ENCODE results near the gene CACNB4.

CACNB4 gene

GRCh38 chr2:152098496-152099366 lies at the start of gene CACNB4:
Gene CACNB4, minus strand, starts transcription at chr2:152099044.
- peaks cover 63% of the 10 kb centered on the region for H3K27me3 Mint-ChIP-seq (ENCODE audit: low read depth)
- peak within 1 kb of the TSS; percentile 56 to 77 (median 63) for H3K27ac Mint-ChIP-seq
- H3K4me3 Mint-ChIP-seq, result peak within 1 kb of the TSS; percentile 85 to 94 (median 92)

GRCh38 chr2:152134488-152135280 lies 35.8 kb upstream of the CACNB4 start:
- H3K36me3 Mint-ChIP-seq (ENCODE audit: low read depth), result peaks cover 34% of the 10 kb centered on the region
- H3K9me3 Mint-ChIP-seq, result no peaks in the 10 kb centered on the region
- H3K27ac Mint-ChIP-seq, result peak overlapping the region; percentile 18 to 77 (median 64)
- TF ChIP-seq, protein P1, sequence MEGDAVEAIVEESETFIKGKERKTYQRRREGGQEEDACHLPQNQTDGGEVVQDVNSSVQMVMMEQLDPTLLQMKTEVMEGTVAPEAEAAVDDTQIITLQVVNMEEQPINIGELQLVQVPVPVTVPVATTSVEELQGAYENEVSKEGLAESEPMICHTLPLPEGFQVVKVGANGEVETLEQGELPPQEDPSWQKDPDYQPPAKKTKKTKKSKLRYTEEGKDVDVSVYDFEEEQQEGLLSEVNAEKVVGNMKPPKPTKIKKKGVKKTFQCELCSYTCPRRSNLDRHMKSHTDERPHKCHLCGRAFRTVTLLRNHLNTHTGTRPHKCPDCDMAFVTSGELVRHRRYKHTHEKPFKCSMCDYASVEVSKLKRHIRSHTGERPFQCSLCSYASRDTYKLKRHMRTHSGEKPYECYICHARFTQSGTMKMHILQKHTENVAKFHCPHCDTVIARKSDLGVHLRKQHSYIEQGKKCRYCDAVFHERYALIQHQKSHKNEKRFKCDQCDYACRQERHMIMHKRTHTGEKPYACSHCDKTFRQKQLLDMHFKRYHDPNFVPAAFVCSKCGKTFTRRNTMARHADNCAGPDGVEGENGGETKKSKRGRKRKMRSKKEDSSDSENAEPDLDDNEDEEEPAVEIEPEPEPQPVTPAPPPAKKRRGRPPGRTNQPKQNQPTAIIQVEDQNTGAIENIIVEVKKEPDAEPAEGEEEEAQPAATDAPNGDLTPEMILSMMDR (IDR thresholded peaks at IDR 0.05; ENCODE audit: unreplicated experiment in 3 of 3), result no peak
- no peak overlapping the region for H3K4me3 Mint-ChIP-seq
- peaks cover 14% of the 10 kb centered on the region for H3K4me1 Mint-ChIP-seq
- no peaks in the 10 kb centered on the region for H3K27me3 Mint-ChIP-seq (ENCODE audit: low read depth)

More at GRCh38 chr2:152098496-152099366, at the start of gene CACNB4:
- H3K36me3 Mint-ChIP-seq (ENCODE audit: low read depth), result no peaks in the 10 kb centered on the region
- H3K4me1 Mint-ChIP-seq, result peaks cover 24% of the 10 kb centered on the region
- H3K9me3 Mint-ChIP-seq, result no peaks in the 10 kb centered on the region
- TF ChIP-seq, protein P1 (IDR thresholded peaks at IDR 0.05; ENCODE audit: unreplicated experiment in 3 of 3), result no peak

GRCh38 chr2:152132306-152132705 lies 33.5 kb upstream of the CACNB4 start:
- Mint-ChIP-seq H3K4me1 (peaks cover 14% of the 10 kb centered on the region), H3K36me3 (ENCODE audit: low read depth) (peaks cover 37% of the 10 kb centered on the region), H3K4me3 (peak overlapping the region in 1 of 3 experiments; percentile 47), H3K27ac (peak overlapping the region; percentile 32 to 86 (median 75)), H3K27me3 (ENCODE audit: low read depth) (no peaks in the 10 kb centered on the region), H3K9me3 (no peaks in the 10 kb centered on the region)
- TF ChIP-seq, protein P1 (IDR thresholded peaks at IDR 0.05; ENCODE audit: unreplicated experiment in 3 of 3), result no peak

GRCh38 chr2:152127628-152128027 lies 28.8 kb upstream of the CACNB4 start:
- H3K36me3 Mint-ChIP-seq (ENCODE audit: low read depth), result peaks cover 46% of the 10 kb centered on the region
- no peak overlapping the region for H3K4me3 Mint-ChIP-seq
- no peaks in the 10 kb centered on the region for H3K9me3 Mint-ChIP-seq

DNA sequence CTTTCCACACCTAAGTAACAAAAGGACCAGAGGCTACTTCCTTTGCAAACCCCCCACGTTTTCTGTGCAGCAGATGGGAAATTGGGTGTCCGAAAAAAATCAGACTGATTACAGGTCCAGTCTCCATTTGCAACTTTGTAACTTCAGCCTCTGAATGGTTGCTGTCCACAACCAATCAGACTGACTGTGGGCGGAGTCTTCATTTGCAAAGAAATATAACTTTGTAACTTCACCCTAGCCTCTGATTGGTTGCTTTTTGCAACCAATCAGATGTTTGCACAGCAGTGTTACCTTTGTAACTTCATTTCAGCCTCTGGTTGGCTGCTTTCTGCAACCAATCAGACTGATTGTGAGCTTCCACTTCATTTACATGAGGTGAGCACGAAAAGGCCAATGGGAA lies 27.8 kb upstream of the CACNB4 start:
- Mint-ChIP-seq H3K36me3 (ENCODE audit: low read depth) (peaks cover 40% of the 10 kb centered on the region), H3K9me3 (no peaks in the 10 kb centered on the region), H3K27ac (no peak overlapping the region), H3K4me1 (no peaks in the 10 kb centered on the region), H3K27me3 (ENCODE audit: low read depth) (no peaks in the 10 kb centered on the region), H3K4me3 (no peak overlapping the region)
- TF ChIP-seq, protein P1 (IDR thresholded peaks at IDR 0.05; ENCODE audit: unreplicated experiment in 3 of 3), result no peak

More at GRCh38 chr2:152127628-152128027, 28.8 kb upstream of the CACNB4 start:
- peak overlapping the region in 1 of 3 experiments; percentile 75 for H3K27ac Mint-ChIP-seq
- TF ChIP-seq, protein P1 (IDR thresholded peaks at IDR 0.05; ENCODE audit: unreplicated experiment in 3 of 3), result no peak
- H3K27me3 Mint-ChIP-seq (ENCODE audit: low read depth), result no peaks in the 10 kb centered on the region
- H3K4me1 Mint-ChIP-seq, result peaks cover 6% of the 10 kb centered on the region
